ENCODE data around the gene SLC24A3.

SLC24A3 gene

DNA sequence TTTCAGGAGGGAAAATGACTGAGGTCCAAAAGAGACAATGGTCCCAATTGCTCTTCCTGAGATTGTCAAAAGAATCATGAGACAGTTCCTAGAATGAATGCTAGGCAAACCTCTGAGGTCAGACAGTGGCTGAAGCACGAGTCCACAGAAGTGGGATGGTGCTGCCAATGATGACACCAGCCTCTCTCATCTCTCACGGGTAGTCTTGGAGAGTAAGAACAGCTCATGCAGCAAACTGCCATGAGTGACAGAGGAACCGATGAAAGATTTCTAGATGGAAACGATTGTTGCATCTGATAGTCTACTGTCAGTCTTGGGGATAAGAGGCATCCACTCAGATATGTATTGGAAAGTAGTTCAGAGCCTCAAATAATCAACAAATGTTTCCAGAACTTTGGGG is 188.7 kb downstream of the SLC24A3 start:
- no peak for DNase-seq (ENCODE audit: low read depth, low spot score)
- H3K4me3 ChIP-seq (ENCODE audit: low read length), result no peak overlapping the region

DNA sequence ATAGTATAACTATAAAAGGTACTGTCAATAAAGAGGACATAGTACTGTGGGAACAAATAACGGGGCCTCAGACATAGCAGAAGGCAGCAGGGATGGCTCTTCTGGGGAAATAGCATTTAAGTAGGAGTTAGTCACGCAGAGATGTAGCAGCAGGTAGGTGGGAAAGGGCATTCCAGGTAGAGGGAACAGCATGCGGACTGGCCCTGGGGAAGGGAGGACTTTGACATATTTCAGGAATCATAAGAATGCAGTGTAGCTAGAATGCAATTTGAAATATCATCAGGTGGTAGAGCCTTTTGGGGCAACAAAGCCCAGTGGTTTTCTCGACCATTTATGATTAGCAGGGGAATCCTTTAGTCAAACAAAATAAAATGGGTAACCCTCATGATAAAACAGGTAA is 191.1 kb downstream of the SLC24A3 start:
- H3K4me3 ChIP-seq (ENCODE audit: low read length), result no peak overlapping the region
- no peak for DNase-seq (ENCODE audit: low read depth, low spot score)

DNA sequence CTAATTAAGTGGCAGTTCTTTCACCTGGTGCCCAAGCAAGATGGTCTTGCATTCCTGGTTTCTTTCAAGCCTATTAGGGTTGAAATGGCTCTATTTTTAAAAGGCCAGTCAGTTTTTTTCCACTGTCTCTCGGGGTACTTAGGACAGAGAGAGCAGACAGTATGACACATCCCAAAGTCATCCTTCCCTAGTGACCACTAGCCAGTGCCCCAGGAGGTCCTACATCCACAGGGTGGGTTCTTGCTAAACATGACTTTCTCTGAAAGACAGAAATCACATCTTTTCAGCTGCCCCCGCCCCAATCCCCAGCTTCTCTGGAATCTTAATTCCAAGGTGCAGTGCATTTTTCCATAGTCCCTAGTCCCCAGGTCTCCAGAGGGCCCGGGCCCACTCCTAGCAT is 192.4 kb downstream of the SLC24A3 start:
- DNase-seq (ENCODE audit: low read depth, low spot score), result no peak
- H3K4me3 ChIP-seq (ENCODE audit: low read length), result no peak overlapping the region

DNA sequence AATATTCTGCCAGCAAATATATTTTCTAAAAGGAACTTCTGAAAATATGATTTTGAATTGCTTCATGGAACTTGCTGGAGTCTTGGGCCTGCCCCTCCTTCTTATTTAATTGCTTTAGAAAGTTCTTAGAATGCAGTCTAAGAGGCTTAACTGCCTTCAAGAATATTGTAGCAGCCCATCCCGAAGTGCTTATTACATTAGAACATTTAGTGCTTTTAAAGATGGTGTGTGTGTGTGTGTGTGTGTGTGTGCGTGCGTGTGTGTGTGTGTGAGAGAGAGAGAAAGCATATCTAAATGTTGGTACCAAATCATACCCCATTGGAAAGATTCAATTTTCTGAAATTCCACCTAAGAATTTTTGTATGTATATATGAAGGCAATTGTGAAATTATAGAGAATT is 193.5 kb downstream of the SLC24A3 start:
- H3K4me3 ChIP-seq (ENCODE audit: low read length), result no peak overlapping the region
- DNase-seq (ENCODE audit: low read depth, low spot score), result no peak

DNA sequence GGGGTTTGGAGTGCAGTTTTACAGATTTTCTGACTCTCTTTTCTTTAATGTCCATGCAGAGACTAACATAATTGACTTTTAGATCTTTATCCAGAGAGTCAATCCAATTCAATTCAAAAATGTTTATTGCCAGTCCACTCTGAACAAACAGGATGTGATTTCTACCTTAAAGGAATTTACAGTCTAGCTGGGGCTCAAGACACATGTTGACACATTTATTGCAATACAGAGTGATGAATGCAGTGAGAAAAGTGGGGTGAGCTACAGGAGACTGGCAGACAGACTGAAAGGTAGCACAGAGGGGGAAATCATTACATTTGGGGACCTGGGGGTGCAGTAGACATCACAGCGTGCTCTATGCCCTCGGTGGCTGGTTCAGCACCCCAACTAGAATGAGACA is 193.9 kb downstream of the SLC24A3 start:
- no peak overlapping the region for H3K4me3 ChIP-seq (ENCODE audit: low read length)
- DNase-seq (ENCODE audit: low read depth, low spot score), result no peak

DNA sequence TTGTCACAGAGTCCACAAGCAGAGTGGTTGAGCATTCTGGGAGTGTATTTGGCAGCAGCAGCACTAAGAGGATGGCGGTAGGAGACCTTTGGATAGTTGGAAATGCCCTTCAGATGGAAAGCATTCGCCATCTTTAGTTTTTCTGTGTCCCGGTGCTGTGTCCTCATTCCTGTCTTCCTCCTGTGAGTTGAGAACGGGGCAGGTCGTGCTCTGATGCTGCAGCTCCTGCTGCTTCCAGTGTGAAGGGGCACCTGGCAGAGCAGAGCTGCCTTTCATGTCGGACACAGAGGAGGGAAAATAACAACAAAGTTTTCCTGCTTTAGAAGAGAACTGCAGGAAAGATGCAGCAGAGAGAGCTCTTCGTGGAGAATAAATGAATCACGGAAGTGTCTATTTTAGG is 194.8 kb downstream of the SLC24A3 start:
- no peak overlapping the region for H3K4me3 ChIP-seq (ENCODE audit: low read length)
- DNase-seq (ENCODE audit: low read depth, low spot score), result no peak

DNA sequence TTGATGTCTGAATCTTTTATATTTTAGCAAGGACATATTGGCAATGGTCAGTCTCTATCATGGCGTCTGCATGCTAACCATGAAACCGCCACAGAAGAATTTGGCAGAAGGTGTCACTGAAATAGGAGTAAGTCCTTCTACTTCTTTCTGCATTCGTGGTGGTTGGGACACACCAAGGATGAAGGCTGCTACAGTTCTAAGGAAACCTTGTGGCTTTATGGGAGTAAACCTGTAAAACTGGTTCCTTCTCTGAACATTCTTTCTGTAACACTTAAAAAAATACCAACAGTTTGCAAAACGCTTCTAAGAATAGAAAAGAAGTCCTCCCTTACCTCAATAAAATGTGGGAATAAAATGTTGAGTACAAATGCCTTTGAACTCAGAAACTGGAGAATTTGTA is 195.3 kb downstream of the SLC24A3 start:
- no peak overlapping the region for H3K4me3 ChIP-seq (ENCODE audit: low read length)
- DNase-seq (ENCODE audit: low read depth, low spot score), result no peak

DNA sequence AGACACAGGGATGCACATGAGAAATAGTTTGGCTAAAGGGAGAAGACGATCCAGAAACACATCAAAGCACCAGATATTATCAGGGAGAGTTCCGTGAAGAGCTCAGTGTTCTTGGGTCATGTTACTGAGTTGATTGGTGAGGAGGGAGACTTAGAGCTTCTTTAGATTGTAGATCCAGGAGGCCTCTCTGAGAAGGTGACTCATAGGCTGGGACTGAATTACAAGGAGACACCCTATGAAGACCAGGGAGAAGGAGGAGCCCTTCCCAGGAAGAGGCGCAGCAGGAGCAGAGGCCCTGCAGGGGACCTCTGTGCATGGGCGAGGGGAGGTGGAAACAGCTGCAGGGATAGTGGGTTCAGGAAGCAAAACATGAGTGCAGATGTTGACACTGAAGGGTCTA is 196.5 kb downstream of the SLC24A3 start:
- no peak for DNase-seq (ENCODE audit: low read depth, low spot score)

DNA sequence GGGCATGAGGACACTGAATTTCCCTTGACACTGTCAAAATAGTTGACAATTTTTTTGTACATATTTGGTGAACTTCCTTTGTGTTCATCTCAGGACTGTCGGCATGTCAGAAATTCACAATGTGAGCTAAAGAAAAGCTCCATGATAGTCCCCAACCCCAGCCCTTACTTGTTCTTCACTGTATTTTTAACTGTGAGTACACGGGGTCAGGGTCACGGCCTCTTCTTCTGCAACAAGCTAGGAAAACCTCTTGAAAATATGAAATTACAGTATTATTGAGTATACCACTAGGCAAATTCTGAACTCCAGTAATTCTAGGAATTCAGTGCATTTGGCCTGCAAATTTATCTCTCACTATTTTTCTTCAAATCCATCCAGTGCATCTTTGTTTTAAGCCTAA is 199.4 kb downstream of the SLC24A3 start:
- no peak overlapping the region for H3K4me3 ChIP-seq (ENCODE audit: low read length)
- DNase-seq (ENCODE audit: low read depth, low spot score), result no peak

More for the DNA sequence above, 196.5 kb downstream of the SLC24A3 start:
- no peak overlapping the region for H3K4me3 ChIP-seq (ENCODE audit: low read length)

DNA sequence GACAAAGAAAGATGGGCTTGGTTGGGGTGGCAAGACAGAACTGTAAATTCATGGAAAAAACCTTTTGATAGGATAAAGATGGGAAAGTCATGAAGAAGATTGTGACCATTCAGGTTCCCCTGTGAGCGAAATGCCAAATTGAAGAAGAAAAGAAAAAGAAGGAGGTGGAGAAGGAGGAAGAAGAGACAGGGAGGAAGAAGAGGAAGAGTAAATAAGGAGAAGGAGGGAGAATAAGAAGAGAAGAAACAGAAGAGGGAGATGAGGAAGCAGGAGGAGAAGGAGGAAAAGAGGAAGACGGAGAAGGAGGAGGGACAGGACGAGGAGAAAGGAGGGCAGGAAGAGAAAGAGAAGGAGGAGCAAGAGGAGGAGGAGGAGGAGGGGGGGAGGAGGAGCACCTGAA is 199.8 kb downstream of the SLC24A3 start:
- DNase-seq (ENCODE audit: low read depth, low spot score), result no peak
- H3K4me3 ChIP-seq (ENCODE audit: low read length), result no peak overlapping the region

DNA sequence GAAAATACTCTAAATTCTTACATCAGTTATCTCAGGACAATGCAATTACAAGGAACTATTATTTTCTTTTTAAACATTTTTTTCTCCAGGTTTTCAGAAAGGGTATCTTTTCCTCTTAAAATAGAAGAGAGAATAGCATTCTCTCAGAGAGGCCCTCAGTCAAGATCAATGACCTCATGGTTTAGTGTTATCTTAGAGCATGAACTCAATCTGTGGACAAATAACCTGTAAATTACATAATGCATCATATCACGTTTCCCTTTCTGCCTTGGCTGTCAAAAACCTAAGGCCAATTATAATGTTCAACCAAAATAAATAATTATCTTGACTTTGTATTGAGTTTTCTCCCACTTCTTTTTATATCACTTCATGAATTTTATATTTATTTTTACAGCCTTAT is 202.2 kb downstream of the SLC24A3 start:
- H3K4me3 ChIP-seq (ENCODE audit: low read length), result no peak overlapping the region
- DNase-seq (ENCODE audit: low read depth, low spot score), result no peak

DNA sequence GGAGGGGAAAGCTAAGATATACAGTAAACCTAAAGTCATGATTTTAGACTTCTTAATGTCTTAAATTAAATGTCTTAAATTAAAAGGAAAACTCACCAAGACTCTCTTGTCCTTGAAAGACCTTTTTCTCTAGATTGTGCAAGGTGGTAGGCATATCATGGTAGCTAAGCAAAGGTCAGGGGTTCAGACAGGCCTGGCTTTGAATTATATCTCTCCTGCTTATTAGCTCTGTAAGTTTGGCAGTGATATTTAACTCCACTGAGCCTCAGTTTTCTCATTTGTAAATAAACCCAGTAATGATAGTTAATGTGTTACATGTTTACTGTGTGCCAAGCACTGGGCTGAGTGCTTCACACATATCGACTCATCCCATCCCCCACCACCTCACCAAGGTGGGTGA is 203.3 kb downstream of the SLC24A3 start:
- no peak for DNase-seq (ENCODE audit: low read depth, low spot score)
- no peak overlapping the region for H3K4me3 ChIP-seq (ENCODE audit: low read length)

DNA sequence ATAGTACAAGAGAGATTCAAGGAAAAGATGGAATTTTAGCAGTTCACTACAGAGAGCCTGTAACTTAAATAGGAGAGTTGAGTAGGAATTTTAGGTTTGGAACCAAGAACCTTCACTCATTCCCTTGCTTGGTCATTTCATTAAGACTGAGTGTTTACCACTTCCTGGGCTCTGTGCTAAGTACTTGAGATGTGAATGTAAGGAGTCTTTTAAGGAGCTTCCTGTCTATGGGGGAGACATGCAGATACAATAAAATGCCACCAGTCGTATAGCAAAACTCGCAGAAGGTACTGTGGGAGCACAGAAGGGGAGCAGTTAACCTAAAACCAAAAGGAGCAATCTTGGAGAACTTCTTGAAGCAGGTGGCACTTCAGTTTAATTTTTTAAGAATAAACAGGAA is 204.2 kb downstream of the SLC24A3 start:
- DNase-seq (ENCODE audit: low read depth, low spot score), result peak; percentile 61
- H3K4me3 ChIP-seq (ENCODE audit: low read length), result no peak overlapping the region

DNA sequence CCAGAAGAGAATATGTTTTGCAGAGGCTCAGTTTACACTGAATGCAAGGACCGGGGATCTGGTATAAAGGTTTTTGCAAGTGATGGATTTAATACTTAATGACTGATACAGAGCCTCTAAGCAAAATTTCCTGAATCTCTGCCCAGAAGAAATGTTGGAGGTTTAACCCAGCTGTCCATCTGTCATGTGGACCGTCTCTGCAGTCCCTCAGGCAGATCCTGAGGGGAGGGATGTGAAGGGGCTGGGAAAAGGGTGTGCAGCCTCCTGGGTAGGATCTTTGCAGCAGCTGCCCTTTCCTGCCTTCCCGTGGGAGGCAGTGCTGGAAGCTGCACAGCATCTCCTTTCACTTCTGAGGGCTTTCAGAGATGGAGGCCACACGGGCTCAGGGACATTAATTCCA is 207.0 kb downstream of the SLC24A3 start:
- H3K4me3 ChIP-seq (ENCODE audit: low read length), result no peak overlapping the region
- no peak for DNase-seq (ENCODE audit: low read depth, low spot score)

DNA sequence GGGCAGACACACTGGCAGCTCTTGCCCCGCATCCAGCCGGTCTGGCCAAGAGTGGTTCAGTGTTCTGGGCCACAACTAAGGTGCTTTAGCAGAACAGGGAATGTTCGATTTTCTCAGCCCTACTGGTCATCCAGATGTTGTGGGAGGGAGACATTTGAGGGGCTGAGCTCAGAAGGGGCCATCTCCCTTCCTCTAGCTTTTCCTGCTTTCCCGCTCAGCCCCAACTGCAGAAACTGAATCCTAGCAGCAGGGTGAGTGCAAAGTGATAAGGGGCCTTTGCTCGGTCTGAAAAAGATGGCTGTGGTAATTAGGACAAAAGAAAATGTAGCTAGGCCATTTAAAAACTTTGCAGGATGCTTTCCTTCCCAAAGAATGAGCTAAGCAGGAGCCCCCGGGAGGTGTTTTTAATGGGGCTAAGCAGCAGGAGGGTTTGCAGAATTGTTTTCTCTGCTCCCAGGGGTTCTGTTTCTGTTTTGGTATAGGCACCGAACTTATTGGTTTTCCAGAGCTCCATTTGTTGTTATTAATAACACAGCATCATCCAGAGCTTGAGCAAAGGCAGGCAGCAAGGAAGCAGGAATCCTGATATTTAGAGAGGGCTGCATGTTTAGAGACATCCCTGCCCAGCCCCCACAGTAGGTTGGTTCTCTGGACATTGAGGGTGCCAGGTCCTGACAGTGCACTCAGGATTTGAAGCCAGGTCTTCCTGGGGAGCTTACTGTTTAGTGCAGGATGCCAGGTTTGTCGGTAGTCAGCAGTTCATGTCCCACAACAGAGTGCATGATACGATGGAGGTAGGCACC is 210.9 kb downstream of the SLC24A3 start:
- no peak for DNase-seq (ENCODE audit: low read depth, low spot score)
- H3K4me3 ChIP-seq (ENCODE audit: low read length), result no peak overlapping the region

DNA sequence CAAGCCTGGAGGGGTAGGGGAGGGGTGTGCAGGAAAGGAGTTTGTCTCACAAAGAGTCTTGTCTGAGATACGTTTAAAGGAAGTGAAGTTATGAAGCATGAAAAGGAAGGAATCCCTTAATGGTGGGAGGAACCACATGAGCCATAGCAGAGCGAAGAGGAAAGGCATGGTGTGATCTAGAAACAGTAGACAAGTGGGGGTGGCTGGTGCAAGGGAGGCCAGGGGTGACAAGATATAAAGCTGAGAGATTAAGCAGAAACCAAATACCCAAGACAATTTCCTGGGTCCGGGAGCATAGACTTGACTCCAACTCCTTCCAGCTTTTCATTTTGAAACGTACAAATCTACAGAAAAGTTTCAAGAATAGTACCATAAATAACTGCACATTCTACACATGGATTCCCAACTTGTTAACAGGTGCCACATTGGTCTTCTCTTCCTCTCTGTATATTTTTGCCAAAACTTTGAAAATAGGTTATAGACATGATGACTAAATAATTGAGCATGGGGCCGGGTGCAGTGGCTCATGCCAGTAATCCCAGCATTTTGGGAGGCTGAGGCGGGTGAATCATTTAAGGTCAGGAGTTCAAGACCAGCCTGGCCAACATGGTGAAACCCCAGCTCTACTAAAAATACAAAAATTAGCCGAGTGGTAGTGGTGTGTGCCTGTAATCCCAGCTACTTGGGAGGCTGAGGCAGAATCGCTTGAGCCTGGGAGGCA is 211.6 kb downstream of the SLC24A3 start:
- DNase-seq (ENCODE audit: low read depth, low spot score), result peak; percentile 31

DNA sequence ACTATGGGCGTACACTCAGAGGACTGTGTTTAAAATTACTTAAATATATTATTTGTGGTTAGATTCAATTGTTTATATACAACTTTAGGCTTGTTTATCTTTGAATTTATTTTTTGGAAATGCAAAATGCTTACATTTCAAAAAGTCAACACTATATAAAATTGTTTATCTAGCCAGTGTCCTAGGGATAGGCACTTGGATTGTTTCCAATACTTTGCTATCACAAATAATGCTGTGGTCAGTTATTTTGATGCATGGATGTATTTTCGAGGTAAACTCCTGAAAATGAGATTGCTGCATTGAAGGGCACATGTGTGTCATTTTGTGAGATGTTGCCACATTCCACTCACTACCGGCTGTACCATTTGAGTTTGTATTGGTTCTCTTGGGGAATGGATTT is 213.9 kb downstream of the SLC24A3 start:
- no peak overlapping the region for H3K4me3 ChIP-seq (ENCODE audit: low read length)
- no peak for DNase-seq (ENCODE audit: low read depth, low spot score)

More for the DNA sequence above, 211.6 kb downstream of the SLC24A3 start:
- H3K4me3 ChIP-seq (ENCODE audit: low read length), result no peak overlapping the region

DNA sequence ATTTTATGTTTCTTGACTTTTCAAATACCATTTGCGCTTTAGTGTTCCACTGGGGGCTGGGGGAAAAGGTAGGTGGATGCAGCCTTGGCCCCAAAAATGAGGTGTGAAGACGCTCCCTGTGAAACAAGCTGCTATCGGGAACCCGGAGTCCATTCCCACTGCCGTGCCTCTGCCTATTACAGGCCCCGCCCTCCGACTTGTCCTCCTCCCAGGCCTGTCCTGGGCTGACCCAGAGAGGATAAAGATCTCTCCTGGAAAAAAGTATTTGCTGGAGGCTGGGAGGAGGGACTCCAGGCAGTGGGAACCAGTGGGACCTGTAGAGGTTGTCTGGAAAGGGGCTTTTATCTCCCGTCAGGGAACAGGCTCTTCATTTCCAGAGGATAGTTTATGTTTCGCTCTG is 215.0 kb downstream of the SLC24A3 start:
- no peak overlapping the region for H3K4me3 ChIP-seq (ENCODE audit: low read length)
- no peak for DNase-seq (ENCODE audit: low read depth, low spot score)

DNA sequence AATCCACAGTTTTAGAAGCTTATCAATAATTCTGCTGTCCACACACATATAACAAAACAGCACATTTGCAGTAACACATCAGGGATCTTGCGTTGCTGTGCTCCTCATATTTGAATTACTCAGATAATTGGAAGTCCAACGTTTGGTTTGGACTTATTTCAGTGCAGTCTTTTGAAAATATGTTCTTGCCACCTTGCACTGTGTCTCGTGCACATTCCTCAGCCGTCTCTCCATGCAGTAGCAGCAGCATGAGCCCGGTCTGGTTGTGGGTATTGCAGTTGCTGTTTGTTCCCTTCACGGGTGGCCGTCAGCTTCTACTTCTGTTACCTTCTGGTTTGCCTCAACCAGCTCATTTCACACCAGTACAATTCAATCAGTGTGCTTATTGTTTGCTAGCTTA is 215.5 kb downstream of the SLC24A3 start:
- H3K4me3 ChIP-seq (ENCODE audit: low read length), result no peak overlapping the region
- DNase-seq (ENCODE audit: low read depth, low spot score), result no peak

DNA sequence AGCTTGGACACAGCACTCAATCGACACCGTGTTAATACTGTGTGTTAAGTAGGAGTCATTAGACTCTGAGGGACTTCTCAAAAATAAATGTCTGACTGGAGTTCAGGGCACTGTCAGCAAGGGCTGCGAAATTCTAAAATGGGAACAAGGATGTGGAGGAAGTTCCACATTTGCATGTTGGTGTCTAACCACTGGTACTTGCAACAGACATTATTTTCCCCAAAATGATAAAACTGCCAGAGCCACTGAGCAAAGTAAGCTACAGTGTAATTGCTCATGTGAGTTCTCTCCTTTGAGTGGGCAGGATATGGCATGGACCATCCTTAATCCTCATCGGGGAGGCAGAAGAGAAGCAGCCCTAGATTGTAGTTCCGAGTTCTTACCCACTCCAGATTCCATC is 215.9 kb downstream of the SLC24A3 start:
- no peak overlapping the region for H3K4me3 ChIP-seq (ENCODE audit: low read length)
- DNase-seq (ENCODE audit: low read depth, low spot score), result no peak

DNA sequence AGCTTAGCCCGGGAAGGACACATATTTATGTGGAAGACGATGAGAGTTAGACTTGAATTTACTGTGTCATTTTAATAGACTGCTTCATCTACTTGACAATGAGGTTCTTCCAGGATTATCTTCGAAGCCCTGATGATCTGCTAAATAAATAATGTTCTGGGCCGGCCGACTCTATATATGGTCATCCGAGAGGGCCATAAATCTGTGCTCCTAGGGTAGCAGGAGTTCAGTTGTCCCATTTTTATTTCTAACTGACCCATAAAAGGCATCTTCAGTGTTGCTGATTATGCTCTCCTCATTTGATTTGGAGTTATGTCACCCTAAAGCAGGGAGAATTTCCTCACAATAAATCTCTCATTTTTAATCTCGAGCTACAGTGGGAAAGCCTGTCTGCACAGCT is 217.1 kb downstream of the SLC24A3 start:
- no peak overlapping the region for H3K4me3 ChIP-seq (ENCODE audit: low read length)
- DNase-seq (ENCODE audit: low read depth, low spot score), result no peak
